ENCODE results near the gene SH2D4B.

DNA sequence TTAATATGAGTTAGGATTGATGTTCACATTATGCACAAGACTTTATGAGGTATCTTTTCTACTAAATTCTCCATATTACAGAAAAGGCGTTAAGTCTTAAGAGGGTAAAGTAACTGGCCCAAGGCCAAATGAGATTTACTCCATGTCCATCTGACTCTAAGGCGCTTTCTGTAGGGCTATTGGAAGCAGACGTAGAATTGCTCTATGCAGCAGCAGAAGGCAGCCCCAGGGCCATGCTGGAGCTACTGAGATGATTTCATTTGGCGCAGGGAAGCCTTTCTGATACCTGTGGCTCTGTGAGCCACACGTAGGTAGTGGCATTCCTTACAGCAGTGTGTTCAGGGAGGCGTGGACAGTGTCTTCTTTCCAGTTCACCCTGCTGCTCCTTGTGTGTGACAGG, 133.1 kb downstream of the SH2D4B start:
- TF ChIP-seq, protein P1, sequence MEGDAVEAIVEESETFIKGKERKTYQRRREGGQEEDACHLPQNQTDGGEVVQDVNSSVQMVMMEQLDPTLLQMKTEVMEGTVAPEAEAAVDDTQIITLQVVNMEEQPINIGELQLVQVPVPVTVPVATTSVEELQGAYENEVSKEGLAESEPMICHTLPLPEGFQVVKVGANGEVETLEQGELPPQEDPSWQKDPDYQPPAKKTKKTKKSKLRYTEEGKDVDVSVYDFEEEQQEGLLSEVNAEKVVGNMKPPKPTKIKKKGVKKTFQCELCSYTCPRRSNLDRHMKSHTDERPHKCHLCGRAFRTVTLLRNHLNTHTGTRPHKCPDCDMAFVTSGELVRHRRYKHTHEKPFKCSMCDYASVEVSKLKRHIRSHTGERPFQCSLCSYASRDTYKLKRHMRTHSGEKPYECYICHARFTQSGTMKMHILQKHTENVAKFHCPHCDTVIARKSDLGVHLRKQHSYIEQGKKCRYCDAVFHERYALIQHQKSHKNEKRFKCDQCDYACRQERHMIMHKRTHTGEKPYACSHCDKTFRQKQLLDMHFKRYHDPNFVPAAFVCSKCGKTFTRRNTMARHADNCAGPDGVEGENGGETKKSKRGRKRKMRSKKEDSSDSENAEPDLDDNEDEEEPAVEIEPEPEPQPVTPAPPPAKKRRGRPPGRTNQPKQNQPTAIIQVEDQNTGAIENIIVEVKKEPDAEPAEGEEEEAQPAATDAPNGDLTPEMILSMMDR (IDR thresholded peaks at IDR 0.05; ENCODE audit: poor library complexity, severe bottlenecking) = no peak
- TF ChIP-seq EZH2 (IDR thresholded peaks at IDR 0.05; ENCODE audit: borderline replicate concordance, insufficient read depth, low read length, poor library complexity, severe bottlenecking) = no peak
- no peak for TF ChIP-seq TAF1 (IDR thresholded peaks at IDR 0.05; ENCODE audit: low read depth)
- TF ChIP-seq POLR2AphosphoS5 (IDR thresholded peaks at IDR 0.05) = no peak
- TF ChIP-seq EP300 (conservative IDR thresholded peaks at IDR 0.05; ENCODE audit: poor library complexity, severe bottlenecking) = no peak
- no peak for TF ChIP-seq SMC3 (conservative IDR thresholded peaks at IDR 0.05; ENCODE audit: poor library complexity)
